K562 (cell line): ENCODE measurements around the gene SECISBP2. TPM values are rescaled to one million over a fixed set of nuclear protein-coding genes. Genes with fewer than 3 reads are reported as not detected.

Source experiments
- HDAC6 ChIP-seq: IDR thresholded peaks from 2 replicates; pipeline ENCODE4 v1.6.1; 2012; ENCODE audit warnings: low read depth, mild to moderate bottlenecking, control low read depth, inconsistent platforms, low read length, moderate library complexity
- MGA ChIP-seq: fragments of 450-650 bp; IDR thresholded peaks from 2 replicates; pipeline ENCODE4 v1.6.1; 2016; ENCODE audit warnings: mild to moderate bottlenecking, moderate library complexity
- ZNF318 ChIP-seq, 2 experiments: fragments of 450-650 bp; IDR thresholded peaks; 2 replicates each; pipeline ENCODE4 v1.6.1; 2016; ENCODE audit warnings: mild to moderate bottlenecking in 2 of 2, borderline replicate concordance in 1 of 2, low read depth in 1 of 2, moderate library complexity in 1 of 2
- polyA plus RNA-seq, 8 experiments: library from polyadenylated mRNA; depleted of rRNA in 4 of 8; stranded (reverse) in 5 of 8; unstranded in 3 of 8; fragments of >200 nt; fragmentation: Nextera tagmentation in 2 of 8; fragmentation: Illumina TruSeq in 1 of 8; extraction: Ambion mirVana in 2 of 8; extraction: Trizol in 1 of 8; gene quantifications; 2 replicates each; pipeline versions ENCODE4 v1.2.1 to v1.2.3, GENCODE V29; 2011 to 2014; ENCODE audit warnings: inconsistent platforms in 1 of 8, missing spikeins in 1 of 8
- total RNA-seq, 7 experiments: library from RNA; depleted of rRNA in 6 of 7; stranded (reverse); fragments of >200 nt in 6 of 7; fragmentation: Illumina TruSeq in 2 of 7; extraction: Trizol in 2 of 7; gene quantifications; 2 replicates each; pipeline versions ENCODE4 v1.2.1 to v1.2.3, GENCODE V29; 2011 to 2021; ENCODE audit warnings: low replicate concordance in 1 of 7
- TF ChIP-seq, protein P1 (sequence below): sonication (generic); formaldehyde crosslinking; IDR thresholded peaks from 2 replicates; pipeline ENCODE4 v1.8.0; 2022; ENCODE audit warnings: mild to moderate bottlenecking, missing genetic modification reagents

Gene SECISBP2
- total and polyA plus RNA-seq, 9 of the 15 experiments (the other 6 are each of a cell fraction or from before 2014, with no cell fraction given): 3.2 to 41.6 (median 26.1) TPM

GRCh38 chr9:89310475-89311345 lies 7.6 kb upstream of the SECISBP2 start, which contains the start of gene CKS2 (continued):
- TF ChIP-seq MGA: no peak
- TF ChIP-seq, protein P1, sequence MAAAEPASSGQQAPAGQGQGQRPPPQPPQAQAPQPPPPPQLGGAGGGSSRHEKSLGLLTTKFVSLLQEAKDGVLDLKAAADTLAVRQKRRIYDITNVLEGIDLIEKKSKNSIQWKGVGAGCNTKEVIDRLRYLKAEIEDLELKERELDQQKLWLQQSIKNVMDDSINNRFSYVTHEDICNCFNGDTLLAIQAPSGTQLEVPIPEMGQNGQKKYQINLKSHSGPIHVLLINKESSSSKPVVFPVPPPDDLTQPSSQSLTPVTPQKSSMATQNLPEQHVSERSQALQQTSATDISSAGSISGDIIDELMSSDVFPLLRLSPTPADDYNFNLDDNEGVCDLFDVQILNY (CRISPR knock-in tag): no peak
- no peak for TF ChIP-seq HDAC6
- TF ChIP-seq ZNF318 (IDR thresholded peaks at IDR 0.05; ENCODE audit: borderline replicate concordance in 1 of 2, low read depth in 1 of 2): no peak
